ENCODE data around the gene CCDC121.
A peak's percentile ranks its signal among the peaks of the same experiment; 100 is the strongest.

Gene CCDC121

DNA sequence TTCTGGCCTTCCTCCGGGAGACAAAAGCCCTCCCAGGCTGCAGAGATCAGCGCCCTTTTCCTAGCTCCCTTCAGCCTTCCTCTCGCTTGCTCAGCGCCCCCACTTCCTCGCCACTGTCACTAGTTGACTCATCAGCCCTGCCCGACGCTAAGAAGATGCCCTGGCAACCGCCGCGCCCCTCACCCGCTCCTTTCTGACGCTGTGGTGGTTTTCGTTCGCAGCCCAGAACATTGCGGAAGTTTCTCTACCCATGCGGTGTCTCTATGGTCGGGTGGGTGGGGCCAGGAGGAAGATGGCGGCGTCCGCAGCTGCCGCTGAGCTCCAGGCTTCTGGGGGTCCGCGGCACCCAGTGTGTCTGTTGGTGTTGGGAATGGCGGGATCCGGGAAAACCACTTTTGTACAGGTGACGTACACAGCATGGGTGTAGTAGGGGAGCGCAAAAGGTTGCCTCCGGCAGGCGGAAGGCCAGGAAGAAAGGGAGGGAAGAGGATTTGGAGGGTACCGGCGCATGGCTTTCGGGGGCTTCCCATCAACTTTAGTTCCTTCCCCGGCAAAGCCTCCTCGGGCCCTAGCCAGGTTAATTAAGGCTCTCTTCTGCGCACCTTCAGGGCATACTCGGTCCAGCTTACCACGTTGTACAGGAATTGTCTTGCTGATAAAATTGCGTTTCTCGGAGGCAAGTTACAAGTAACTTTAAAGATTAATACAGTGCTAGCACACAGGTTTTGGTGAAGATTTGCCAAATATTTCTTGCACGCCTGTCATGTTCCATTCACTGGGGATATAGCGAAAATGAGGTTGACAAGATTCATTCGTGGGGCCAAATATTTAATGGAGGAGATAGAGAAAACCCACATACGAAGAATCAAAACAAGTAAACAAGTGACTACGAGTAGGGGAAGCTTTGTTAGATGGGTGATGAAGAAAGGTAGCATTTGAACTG lies at the start of gene CCDC121, which contains the start of gene GPN1:
CCDC121 (minus strand) TSS at position 246 of the 943 bp plus-strand sequence. CDS start 1,213 bp downstream, outside the sequence.
GPN1 (plus strand) TSS at position 284 of the 943 bp plus-strand sequence; CDS start at position 293, 9 bp downstream.
- H3K4me2 ChIP-seq (ENCODE audit: low read length) = peak within 1 kb of the TSS; percentile 86
- H2AFZ ChIP-seq = peak within 1 kb of the TSS; percentile 99
- no peaks in the 10 kb centered on the region for H3K9me3 ChIP-seq (ENCODE audit: control insufficient read depth, low read length)
- H3K4me1 ChIP-seq = peaks cover 7% of the 10 kb centered on the region
- no peaks in the 10 kb centered on the region for H3K79me2 ChIP-seq
- peak within 1 kb of the TSS; percentile 59 for H3K27ac ChIP-seq
- TF ChIP-seq, protein P1, sequence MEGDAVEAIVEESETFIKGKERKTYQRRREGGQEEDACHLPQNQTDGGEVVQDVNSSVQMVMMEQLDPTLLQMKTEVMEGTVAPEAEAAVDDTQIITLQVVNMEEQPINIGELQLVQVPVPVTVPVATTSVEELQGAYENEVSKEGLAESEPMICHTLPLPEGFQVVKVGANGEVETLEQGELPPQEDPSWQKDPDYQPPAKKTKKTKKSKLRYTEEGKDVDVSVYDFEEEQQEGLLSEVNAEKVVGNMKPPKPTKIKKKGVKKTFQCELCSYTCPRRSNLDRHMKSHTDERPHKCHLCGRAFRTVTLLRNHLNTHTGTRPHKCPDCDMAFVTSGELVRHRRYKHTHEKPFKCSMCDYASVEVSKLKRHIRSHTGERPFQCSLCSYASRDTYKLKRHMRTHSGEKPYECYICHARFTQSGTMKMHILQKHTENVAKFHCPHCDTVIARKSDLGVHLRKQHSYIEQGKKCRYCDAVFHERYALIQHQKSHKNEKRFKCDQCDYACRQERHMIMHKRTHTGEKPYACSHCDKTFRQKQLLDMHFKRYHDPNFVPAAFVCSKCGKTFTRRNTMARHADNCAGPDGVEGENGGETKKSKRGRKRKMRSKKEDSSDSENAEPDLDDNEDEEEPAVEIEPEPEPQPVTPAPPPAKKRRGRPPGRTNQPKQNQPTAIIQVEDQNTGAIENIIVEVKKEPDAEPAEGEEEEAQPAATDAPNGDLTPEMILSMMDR (IDR thresholded peaks at IDR 0.05) = no peak
- H3K9ac ChIP-seq = no peak within 1 kb of the TSS
- no peaks in the 10 kb centered on the region for H3K27me3 ChIP-seq (ENCODE audit: control insufficient read depth, insufficient read depth, low read length)
- H3K4me3 ChIP-seq (ENCODE audit: low read depth, low read length) = peak within 1 kb of the TSS; percentile 94
- no peaks in the 10 kb centered on the region for H3K36me3 ChIP-seq (ENCODE audit: control insufficient read depth, insufficient read depth, low read length)

GRCh38 chr2:27672723-27673486 lies 44.1 kb upstream of the CCDC121 start:
- Histone ChIP-seq H3K4me3 (ENCODE audit: low read depth, low read length) (no peak overlapping the region), H2AFZ (no peak overlapping the region), H3K27ac (no peak overlapping the region), H3K9me3 (ENCODE audit: control insufficient read depth, low read length) (no peaks in the 10 kb centered on the region), H3K36me3 (ENCODE audit: control insufficient read depth, insufficient read depth, low read length) (no peaks in the 10 kb centered on the region), H3K4me1 (no peaks in the 10 kb centered on the region), H3K27me3 (ENCODE audit: control insufficient read depth, insufficient read depth, low read length) (no peaks in the 10 kb centered on the region), H3K9ac (no peak overlapping the region), H3K4me2 (ENCODE audit: low read length) (no peak overlapping the region), H3K79me2 (no peaks in the 10 kb centered on the region)
- TF ChIP-seq, protein P1 (IDR thresholded peaks at IDR 0.05) = no peak

DNA sequence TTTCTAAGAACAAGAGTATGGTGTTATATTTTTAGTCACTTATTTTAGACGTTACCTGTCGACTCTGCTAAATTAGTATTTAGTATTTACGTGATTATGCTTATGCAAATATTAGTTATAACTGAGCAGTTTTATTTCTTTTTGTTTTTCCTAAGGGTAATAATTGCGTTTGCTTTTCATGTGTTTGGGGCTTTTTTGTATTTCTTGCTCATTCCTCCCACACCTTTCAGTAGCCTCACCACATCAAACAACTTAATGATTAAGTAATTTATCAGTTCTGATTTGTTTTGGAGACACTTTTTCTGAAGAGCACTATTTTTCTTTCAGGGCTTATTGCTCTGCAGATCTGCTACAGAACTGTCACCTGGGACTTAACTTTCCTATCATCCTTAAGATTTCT lies 42.4 kb upstream of the CCDC121 start:
- H3K4me3 ChIP-seq (ENCODE audit: low read depth, low read length) = no peak overlapping the region
- no peaks in the 10 kb centered on the region for H3K9me3 ChIP-seq (ENCODE audit: control insufficient read depth, low read length)
- H3K9ac ChIP-seq = no peak overlapping the region
- no peak overlapping the region for H3K27ac ChIP-seq
- H3K36me3 ChIP-seq (ENCODE audit: control insufficient read depth, insufficient read depth, low read length) = no peaks in the 10 kb centered on the region
- H3K27me3 ChIP-seq (ENCODE audit: control insufficient read depth, insufficient read depth, low read length) = no peaks in the 10 kb centered on the region
- H2AFZ ChIP-seq = no peak overlapping the region
- H3K4me1 ChIP-seq = no peaks in the 10 kb centered on the region
- no peaks in the 10 kb centered on the region for H3K79me2 ChIP-seq
- H3K4me2 ChIP-seq (ENCODE audit: low read length) = no peak overlapping the region
- TF ChIP-seq, protein P1 (IDR thresholded peaks at IDR 0.05) = no peak

GRCh38 chr2:27667446-27667845 lies 38.6 kb upstream of the CCDC121 start:
- TF ChIP-seq, protein P1 (IDR thresholded peaks at IDR 0.05) = no peak
- H3K27ac ChIP-seq = no peak overlapping the region
- no peaks in the 10 kb centered on the region for H3K36me3 ChIP-seq (ENCODE audit: control insufficient read depth, insufficient read depth, low read length)

More at GRCh38 chr2:27667446-27667845, 38.6 kb upstream of the CCDC121 start:
- Histone ChIP-seq H3K4me3 (ENCODE audit: low read depth, low read length) (no peak overlapping the region), H3K27me3 (ENCODE audit: control insufficient read depth, insufficient read depth, low read length) (no peaks in the 10 kb centered on the region), H3K9me3 (ENCODE audit: control insufficient read depth, low read length) (no peaks in the 10 kb centered on the region), H3K4me1 (peaks cover 5% of the 10 kb centered on the region), H3K9ac (no peak overlapping the region), H3K4me2 (ENCODE audit: low read length) (no peak overlapping the region), H2AFZ (no peak overlapping the region), H3K79me2 (peaks cover 10% of the 10 kb centered on the region)
